A549 treated with AZD2906 at 1 μM for 4 hours (cell line): ENCODE measurements around the gene CDK9. TPM values are rescaled to one million over a fixed set of nuclear protein-coding genes. Genes with fewer than 3 reads are reported as not detected.

Source experiments
- total RNA-seq: library from RNA; stranded (reverse); fragments of 200-300 nt; extraction: Qiagen RNA extraction; gene quantifications from 5 replicates; pipeline ENCODE4 v1.2.3, GENCODE V29; 2022

Gene CDK9
- 41.7 to 49.1 TPM (median 45.3 TPM) in 5 replicates for total RNA-seq

GRCh38 chr9:127785933-127786772 is at the start of gene CDK9:
Gene CDK9, plus strand, starts transcription at chr9:127786034. Its CDS starts 115 bp downstream, at chr9:127786149.

GRCh38 chr9:127778280-127779135 is 7.3 kb upstream of the CDK9 start, which contains the start of gene SH2D3C:
Gene SH2D3C, minus strand, starts transcription at chr9:127778666. Its CDS starts 39 bp downstream, at chr9:127778627.

GRCh38 chr9:127802576-127803443 is 17.0 kb downstream of the CDK9 start, which contains the start of gene FPGS:
Gene FPGS, plus strand, starts transcription at chr9:127802882. Its CDS starts 43 bp downstream, at chr9:127802925.

Other genes starting within 250 kb of the CDK9 start
- 15.7 to 18.8 TPM (median 17.3 TPM) in 5 replicates for gene STXBP1, start 173.8 kb upstream of the CDK9 start, total RNA-seq
- gene CFAP157, start 79.0 kb upstream of the CDK9 start, total RNA-seq: 0.02 to 0.09 TPM (median 0.06 TPM) in 4 of 5 replicates, not detected in the other
- gene PTRH1, start 70.4 kb upstream of the CDK9 start, total RNA-seq: 13.9 to 23.8 TPM (median 22.7 TPM) in 5 replicates
- gene TTC16, start 70.0 kb upstream of the CDK9 start, total RNA-seq: 0.02 to 0.06 TPM (median 0.05 TPM) in 5 replicates
- gene TOR2A, start 50.7 kb upstream of the CDK9 start, total RNA-seq: 12.0 to 18.9 TPM (median 16.7 TPM) in 5 replicates
- 0.05 to 0.16 TPM (median 0.08 TPM) in 4 of 5 replicates, not detected in the other for gene SH2D3C, start 7.4 kb upstream of the CDK9 start, total RNA-seq
- 46.4 to 54.0 TPM (median 47.7 TPM) in 5 replicates for gene FPGS, start 16.8 kb downstream of the CDK9 start, total RNA-seq
- 0.10 to 0.15 TPM (median 0.13 TPM) in 5 replicates for gene ENG, start 68.6 kb downstream of the CDK9 start, total RNA-seq
- gene AK1, start 91.6 kb downstream of the CDK9 start, total RNA-seq: 40.5 to 83.7 TPM (median 75.3 TPM) in 5 replicates
- gene ST6GALNAC6, start 113.6 kb downstream of the CDK9 start, total RNA-seq: 18.7 to 22.7 TPM (median 22.1 TPM) in 5 replicates
- gene ST6GALNAC4, start 131.0 kb downstream of the CDK9 start, total RNA-seq: 14.2 to 16.2 TPM (median 15.7 TPM) in 5 replicates
- gene PIP5KL1, start 144.7 kb downstream of the CDK9 start, total RNA-seq: 1.1 to 2.4 TPM (median 1.8 TPM) in 5 replicates
- 32.7 to 43.3 TPM (median 42.9 TPM) in 5 replicates for gene DPM2, start 151.8 kb downstream of the CDK9 start, total RNA-seq
- gene EEIG1, start 195.0 kb downstream of the CDK9 start, total RNA-seq: 36.3 to 51.9 TPM (median 38.3 TPM) in 5 replicates